Activated CD8-positive, alpha-beta memory T cell treated with anti-CD3 and anti-CD28 coated beads for 4 hours (primary cell): ENCODE results near the gene HSBP1L1.

Experiments used
- DNase-seq, 2 donors: peaks; one replicate each; pipeline ENCODE4 v3.0.0-alpha.2; 2020; ENCODE audit warnings: low read depth in 2 of 2

HSBP1L1 gene

DNA sequence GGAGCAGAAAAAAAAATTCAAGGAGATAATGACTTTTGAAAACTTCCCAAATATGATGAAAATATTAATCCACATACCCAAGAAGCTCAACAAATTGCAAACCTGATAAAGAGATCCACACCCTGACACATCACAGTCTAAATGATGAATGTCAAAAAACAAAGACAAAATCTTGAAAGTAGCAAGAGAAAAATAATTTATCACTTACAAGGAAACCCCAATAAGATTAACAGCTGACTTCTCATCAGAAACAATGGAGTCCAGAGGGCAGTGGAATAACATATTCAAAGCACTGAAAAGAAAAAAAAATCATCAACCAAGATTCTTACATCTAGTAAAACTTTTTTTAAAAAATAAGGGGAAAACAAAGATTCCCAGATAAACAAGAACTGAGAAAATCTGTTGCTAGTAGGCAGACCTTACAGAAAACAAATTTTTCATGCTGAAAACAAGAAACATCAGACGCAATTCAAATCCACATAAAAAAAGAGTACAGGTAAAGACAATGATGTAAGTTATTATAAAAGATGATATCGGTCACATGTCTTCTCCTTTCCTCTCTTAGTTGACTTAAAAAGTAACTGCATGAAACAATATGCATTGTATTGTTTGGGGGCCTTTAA lies 34.3 kb upstream of the HSBP1L1 start:
- no peak for DNase-seq

DNA sequence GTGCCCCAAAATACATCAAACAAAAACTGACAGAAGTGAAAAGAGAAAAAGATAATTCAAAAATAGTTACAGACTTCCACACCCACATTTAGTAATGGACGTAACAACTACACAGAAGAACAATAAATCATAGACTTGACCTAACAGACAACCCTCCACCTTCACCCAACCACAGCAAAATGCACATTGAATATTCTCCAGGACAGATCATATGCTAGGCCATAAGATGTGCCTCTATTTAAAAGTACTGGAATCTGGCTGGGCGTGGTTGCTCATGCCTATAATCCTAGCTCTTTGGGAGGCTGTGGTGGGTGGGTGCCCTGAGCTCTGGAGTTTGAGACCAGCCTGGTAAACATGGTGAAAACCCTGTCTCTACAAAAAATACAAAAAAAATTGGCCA lies 33.0 kb upstream of the HSBP1L1 start:
- DNase-seq = no peak

DNA sequence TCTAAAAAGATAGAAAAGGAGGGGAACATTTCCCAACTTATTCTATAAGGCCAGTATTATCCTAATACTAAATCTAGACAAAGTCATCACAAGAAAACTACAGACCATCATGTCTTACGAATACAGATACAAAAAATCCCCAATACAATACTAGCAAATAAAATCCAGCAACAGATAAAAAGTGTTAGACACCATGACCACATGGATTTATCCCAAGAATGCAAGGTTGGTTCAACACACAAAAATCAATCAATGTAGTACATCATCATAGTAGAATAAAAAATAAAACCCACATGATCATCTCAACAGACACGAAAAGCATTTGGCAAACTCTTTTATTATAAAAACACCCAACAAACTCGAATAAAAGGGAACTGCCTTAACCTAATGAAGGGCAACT lies 31.5 kb upstream of the HSBP1L1 start:
- DNase-seq = no peak

DNA sequence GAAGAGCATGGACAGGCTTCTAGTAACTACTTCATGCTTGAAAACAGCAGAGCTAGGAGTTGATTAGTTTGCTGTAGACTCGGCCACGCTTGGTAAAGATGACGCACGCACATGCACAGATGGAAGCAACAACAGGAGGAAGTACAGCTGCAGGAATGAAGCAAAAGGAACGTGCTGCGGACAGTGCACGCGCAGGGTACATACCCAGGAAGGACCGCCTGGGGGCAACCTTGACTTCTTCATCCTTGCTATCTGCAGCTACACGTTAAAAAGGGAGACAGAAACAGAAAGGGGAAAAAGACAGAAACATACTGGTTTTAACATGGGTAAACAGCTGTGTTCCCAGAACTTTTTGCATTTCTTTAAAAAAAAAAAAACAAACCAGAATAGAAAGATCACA lies 30.7 kb upstream of the HSBP1L1 start:
- DNase-seq = no peak

DNA sequence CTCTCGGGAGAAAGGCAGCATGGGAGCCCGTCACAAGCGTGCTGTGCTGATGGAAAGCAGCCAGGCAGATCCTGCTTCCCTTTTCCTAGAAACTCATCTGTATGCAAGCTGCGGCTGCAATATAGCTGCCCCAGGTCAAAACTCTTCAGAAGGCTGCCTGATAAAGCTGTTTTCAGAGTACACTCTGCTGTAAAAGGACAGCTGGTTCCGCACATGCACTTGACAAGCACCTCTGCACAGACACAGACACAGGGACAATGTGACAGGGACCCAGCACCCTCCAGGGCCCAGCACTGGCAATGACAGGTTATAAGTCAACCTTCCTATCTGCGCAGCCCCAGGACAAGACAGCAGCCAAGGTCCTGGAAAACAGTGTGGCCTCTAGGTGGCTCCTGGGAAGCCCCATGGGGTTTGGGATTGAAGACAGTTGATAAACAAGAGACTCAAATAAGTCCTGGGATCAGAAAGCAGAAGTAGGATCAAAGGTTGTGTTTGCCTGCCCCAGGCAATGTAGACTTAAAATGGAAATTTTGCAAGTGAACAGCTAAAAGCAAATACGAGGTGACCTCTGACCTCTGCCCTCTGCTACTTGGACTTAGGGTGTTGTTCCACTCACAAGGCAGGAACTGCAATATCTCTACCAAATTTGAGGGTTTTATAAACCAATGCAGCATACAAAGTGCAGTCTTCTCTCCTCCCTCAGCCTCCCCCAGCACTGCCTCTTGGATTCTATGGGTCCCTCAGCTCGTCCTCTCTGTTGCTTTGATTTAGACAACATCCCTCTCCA lies 29.9 kb upstream of the HSBP1L1 start:
- no peak for DNase-seq

DNA sequence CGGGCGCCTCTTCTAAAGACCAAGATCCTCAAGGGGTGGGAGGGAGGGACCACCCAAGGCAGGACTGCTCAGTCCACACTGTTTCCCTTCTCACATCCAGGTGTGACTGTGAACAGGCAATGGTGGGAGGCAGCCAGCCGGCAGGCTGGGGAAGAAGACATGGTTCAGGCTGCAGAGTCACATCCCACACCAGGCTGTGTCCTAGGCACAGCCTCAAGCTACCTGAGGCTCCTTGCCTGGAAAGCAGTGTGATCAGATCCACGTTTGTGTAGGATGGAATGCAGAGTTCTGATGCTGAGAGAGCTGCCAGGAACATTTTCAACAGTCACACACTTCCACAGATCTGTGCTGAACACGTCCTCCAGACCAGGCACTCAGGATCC lies 29.4 kb upstream of the HSBP1L1 start:
- DNase-seq = no peak

DNA sequence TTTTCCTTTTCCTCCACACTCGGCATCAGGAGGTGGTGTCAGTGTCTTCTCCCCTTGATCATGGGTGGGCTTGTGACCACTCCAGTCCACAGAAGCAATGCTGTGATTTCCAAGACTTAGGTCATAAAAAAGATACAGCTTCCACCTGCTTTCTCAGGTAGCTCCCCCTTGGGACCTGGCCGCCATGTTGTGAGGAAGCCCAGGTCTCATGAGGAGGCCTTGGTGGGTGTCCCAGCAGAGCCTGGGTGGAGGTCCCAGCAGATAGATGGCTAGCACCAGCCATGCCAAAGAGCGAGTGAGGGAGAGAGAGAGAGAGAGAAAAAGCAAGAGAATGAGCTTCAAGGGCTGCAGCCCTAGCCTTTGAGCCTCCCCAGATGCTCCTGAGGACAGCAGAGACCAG lies 28.9 kb upstream of the HSBP1L1 start:
- DNase-seq = no peak

DNA sequence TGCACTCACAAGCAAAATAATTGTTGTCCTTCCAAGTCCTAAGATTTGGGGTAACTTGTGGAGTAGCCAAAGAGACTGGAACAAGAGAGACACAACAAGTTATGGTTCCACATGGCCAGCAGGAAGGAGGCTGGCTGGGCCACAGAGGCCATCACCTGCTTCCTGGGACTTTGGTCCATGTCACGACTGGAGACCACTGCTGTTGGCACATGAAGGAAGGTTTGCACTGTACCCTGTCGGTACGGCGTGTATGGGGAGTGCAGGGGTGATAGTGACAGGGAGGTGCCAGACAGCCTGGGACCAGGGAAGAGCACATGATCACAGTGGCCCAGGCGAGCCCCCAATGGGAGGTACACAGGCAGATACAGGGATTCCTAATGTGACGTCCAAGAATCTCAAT lies 28.5 kb upstream of the HSBP1L1 start:
- no peak for DNase-seq

DNA sequence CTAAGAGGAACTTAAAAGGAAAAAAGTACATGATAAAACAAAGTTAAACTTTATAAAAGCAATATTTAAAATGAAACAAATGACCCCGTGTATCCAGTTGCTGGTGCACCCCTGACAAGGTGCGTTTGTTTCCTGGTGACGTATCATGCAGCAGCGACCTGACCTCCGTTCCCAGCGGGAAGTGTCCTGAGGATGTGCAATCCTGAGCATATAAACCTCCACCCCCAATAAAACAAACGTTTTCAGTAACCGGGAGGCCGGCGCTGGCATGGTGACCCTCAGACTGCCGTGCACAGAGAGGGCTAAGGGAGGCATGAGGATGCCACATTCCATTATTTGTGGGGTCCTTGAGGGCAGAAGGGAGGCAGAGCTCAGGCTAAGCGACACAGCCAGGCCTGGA lies 27.8 kb upstream of the HSBP1L1 start:
- no peak for DNase-seq

DNA sequence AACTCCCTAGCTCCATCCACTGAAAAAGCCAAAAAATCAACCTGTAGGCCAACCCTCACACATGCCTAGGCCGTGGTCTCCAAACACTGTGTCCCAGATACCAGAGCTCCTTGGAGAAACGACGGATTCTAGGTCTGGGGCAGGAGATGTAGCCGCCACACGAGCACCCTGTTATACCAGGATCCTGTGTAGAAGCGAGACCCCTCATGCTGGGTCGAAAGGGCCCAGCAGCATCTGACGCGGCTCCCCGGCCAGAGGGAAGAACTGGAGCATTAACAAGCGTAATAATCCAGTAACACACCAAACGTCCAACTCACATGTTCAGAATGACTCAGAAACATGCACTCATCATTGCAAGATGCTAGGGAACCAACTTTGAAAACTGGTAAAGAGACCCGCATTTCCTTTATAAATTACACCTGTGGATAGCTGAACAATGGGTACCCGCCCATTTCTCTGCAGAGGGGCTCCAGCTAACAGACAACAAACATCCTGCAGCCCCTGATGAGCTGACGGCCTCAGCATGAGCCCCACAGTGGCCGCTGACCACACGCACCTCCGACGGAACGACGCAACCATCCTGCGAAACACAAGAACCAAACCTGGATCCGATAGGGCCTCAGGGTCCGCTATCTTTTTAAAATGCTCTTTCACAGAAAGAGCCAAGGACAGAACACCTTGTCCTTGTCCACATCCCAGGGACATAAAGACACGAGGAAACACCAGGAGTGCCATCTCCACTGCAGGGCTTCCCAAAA lies 27.2 kb upstream of the HSBP1L1 start:
- no peak for DNase-seq

DNA sequence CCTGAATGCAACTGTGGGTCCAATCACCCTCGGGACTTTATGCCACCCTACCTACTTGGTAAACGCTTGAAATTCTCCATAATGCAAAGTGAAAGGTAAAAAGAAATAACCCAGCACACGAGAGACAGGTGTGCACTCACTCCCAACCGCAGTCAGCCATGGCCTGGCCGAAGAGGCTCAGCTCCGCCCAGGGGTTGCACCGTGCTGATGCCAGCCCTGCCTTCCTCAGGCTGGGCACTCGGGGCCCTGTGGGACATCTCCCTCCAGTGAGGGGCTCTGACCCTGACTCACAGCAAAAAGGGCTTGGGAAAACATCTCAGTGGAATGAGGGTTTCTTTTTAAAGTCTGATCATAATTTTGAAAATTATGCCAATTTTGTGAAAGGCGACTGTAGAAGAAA lies 26.2 kb upstream of the HSBP1L1 start:
- no peak for DNase-seq

DNA sequence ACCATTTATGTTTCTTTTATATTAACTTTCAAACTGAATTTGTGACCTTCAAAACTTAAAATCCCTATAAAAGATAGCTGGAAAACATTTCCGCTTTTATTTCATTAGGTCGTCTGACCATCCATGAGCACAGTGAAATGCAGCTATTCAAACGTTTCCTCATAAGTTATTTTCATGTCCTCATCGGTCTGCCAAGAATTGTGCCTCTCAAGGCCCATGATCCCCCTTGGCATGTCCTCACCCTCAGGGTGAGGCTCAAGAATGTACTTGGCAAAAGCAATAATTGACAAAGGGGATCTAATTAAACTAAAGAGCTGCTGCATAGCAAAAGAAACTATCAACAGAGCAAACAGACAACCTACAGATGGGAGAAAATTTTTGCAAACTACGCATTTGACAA lies 25.3 kb upstream of the HSBP1L1 start:
- no peak for DNase-seq

DNA sequence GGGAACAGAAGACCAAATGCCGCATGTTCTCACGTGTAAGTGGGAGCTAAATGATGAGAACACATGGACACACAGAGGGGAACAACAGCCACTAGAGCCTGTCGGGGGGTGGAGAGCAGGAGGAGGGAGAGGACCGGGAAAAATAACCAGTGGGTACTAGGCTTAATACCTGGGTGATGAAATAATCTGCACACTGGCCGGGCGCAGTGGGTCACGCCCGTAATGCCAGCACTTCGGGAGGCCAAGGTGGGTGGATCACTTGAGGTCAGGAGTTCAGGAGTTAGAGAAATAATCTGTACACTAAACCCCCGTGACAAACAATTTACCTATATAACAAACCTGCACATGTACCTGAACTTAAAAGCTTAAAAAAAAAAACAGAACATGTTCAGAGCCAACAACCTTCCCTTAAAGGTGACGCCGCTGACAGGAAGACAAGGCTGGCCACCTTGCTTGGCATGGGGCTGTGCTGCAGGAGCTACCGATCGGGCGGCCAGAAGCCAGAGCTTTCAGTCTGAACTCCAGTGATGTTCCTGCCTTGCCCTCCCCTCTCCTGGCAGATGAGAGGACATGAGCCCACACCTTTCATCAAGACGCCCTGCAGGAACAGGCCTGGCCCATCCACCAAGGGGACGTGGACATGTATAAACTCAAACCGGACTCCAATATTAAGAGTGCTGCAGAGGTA lies 24.2 kb upstream of the HSBP1L1 start:
- DNase-seq = no peak

DNA sequence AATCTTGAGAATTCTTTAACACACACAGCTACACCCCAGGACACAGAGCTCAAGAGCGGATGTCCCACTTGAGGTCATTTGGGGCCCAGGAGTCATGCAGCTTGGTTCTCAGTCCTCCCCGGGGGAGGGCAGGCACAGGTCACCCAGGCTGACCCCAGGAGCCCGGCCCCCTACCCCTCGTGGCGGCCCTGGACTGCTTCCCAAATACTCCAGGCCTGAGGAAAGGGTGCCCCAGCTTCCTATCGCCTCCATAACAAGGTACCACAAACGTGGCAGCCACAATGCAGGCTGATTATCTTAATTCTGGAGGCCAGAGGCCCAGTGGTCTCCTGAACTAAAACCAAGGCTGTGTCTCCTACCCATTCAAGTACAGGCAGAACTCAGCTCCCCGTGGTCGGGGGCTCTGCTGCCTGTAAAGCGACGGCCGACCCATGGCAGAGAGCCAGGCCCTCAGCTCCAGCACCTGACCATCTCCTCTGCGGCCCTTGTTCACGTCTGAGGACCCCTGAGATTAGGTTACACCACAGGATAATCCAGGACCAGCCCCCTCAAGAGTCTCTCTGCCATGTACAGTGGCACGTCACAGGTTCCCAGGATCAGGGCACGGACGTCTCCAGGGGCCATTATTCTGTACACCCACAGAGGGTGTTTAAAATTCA lies 23.5 kb upstream of the HSBP1L1 start:
- DNase-seq = no peak

DNA sequence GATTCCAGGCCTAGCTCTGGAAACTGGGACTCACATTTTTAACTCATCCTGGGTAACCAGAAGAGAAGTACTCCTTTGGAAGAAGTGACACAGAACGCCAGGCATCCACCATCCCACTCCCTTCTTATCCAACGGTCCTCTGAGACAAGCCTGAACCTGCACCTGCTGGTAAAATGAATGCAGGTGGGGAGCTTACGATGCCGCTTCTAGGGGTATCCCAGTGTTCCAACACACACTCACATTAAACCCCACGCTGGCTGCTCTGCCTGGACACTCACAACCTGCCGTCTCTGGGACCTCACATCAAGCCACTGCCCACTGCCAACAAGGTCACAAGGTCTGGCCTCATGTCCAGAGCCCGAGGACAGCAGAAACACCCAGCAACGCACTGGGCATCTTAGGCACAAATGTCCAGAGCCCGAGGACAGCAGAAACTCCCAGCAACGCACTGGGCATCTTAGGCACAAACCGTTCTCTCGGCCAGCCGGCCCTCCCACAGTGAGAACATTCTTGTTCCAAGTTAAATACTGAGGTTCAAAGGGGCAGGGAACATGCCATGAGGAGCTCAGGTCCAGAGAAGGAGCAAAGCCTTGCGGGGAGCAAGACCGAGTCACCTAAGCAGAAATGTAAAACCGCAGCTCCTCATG lies 22.8 kb upstream of the HSBP1L1 start:
- no peak for DNase-seq

DNA sequence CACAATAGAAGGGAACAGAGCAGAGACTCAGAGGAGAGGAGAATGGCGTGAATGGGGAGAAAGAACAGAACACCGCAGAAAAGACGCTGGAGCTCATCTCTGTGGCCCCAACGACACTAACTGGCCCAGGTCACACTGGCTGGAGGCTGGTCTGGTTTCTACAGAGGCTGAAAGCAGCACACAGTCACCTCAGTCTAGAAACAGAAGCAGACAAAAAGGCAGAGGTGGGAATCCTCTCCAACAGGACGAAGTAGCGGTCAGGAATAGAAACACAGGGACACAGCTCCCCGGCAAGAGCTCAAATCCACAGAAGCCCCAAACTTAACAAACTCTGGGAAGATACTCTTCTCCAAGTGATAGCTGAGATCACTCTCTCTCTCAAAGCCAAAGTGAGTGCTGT lies 22.2 kb upstream of the HSBP1L1 start:
- no peak for DNase-seq

DNA sequence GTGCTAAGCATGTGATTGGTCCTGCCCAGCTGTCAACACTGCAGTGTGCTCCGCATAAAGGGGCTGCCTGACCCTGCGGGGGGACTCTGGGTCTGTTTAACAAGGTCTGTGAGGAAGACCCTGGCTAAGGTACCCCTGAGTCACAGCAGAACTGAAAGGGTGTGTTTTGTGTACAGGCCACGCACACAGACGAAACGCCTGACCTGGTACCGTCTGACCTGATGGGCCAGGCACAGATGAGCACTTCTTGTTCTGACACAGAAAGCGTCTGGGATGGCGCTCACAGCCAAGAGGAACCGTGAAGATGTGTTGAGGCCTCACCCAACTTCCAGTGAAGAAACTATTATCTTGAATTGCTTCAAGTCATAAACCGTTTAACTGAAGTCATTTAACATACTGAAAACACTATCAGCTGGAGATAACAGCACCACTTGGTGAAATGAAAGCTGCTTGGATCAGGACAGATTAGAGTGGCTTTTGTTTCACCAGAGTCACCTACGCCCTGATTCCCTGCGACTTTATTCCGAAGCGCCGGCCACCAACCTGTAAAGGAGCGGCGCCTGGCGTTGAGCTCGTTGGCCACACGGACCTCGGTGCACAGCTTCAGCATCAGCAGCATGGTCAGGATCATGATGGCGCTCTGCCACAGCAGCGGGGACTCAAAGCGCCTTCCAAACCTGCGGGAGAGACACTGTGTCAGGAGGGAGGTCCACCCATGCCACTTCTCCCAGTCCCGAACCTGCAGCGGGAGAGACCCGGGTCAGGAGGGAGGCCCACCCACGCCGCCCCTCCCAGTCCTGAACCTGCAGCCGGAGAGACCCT lies 21.4 kb upstream of the HSBP1L1 start:
- no peak for DNase-seq

DNA sequence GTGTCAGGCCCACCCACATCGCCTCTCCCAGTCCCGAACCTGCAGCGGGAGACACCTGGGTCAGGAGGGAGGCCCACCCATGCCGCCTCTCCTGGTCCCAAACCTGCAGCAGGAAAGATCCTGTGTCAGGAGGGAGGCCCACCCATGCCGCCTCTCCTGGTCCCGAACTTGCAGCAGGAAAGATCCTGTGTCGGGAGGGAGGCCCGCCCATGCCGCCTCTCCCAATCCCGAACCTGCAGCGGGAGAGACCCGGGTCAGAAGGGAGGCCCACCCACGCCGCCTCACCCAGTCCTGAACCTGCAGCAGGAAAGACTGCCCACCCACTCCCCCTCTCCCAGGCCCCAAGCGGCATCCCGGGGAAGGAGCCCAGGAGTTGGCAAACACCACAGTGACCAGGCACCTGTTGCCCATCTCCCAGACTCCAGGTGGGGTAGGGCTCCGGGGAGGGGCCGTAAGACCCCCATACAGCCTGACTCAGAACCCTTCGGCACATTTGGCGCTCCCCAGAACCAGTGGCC lies 20.8 kb upstream of the HSBP1L1 start:
- no peak for DNase-seq

DNA sequence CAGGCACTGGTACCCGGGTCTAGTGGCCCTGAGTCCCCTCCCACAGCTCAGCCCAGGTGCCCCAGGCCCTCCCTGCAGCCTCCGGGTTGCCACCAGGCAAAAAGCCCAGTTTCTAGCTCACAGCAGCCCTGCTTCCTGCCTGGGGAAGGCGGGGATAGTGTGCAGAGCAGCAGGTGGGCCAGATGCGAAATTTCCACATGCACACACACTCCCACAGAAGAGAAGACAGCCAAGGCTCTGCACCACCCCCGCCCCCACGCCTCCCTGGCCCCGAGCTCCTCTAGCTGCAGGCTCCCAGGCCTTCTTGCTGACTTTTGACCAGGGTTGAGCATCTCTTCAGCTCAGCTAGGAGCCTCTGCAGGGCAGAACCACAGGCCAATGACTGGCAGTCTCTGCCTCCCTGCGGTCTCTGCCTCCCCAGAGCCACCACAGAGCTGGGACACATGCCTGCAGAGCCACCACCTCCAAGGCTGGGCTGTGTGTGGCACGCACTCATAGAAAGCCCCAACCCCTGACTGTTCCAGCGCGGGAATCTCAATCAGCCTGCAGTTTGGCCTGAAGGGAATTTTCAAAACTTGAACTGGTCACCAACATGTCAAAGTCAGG lies 20.2 kb upstream of the HSBP1L1 start:
- no peak for DNase-seq

DNA sequence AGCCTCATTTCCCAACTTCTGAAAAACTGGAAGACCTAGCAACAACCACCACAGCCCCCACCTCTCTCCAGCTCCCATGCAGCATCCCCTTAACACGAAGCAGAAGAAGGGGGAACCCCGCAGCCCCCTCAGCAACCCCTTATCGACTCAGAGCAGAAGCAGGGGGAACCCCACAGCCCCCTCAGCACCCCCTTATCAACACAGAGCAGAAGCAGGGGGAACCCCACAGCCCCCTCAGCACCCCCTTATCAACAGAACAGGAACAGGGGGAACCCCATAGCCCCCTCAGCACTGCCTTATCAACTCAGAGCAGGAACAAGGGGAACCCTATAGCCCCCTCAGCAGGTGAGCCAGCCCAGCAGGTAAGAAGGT lies 19.7 kb upstream of the HSBP1L1 start:
- no peak for DNase-seq
